T-cell (primary cell): ENCODE results near the gene TXN2. TPM values are rescaled to one million over a fixed set of nuclear protein-coding genes. Genes with fewer than 3 reads are reported as not detected.
A peak's percentile ranks its signal among the peaks of the same experiment; 100 is the strongest.

Experiments
- ATAC-seq, 4 experiments: fragments of 200-7000 bp in 3 of 4; fragments of 150-1000 bp in 1 of 4; cut with Tn5 transposase; replicated peaks in 1 of 4; 1 replicate in 3 of 4; 2 replicates in 1 of 4; pipeline ENCODE4 v1.10.0; 2021; ENCODE audit warnings: moderate library complexity in 3 of 4, mild to moderate bottlenecking in 2 of 4, moderate number of reproducible peaks in 1 of 4
- CTCF ChIA-PET, 2 donors: fragments of 300-600 bp; sonication (Branson Sonifier 250); formaldehyde crosslinking; loops; one replicate each; lab custom pipeline; 2022; ENCODE audit warnings: antibody characterized with exemption in 2 of 2; lab: Charles Lee
- POLR2A ChIA-PET, 2 donors: fragments of 300-600 bp; sonication (Branson Sonifier 250); formaldehyde crosslinking; loops; one replicate each; lab custom pipeline; 2022; ENCODE audit warnings: antibody characterized with exemption in 2 of 2; lab: Charles Lee
- DNase-seq, 35 experiments: peaks; one replicate each; pipeline versions ENCODE4 v3.0.0 to v3.0.0-alpha.2; 2013 to 2023
- H3K27ac ChIP-seq: one replicate; pipeline ENCODE4 v1.5.1; 2013; ENCODE audit warnings: low read length
- H3K27me3 ChIP-seq, 2 experiments: replicated peaks in 1 of 2; 1 replicate in 1 of 2; 2 replicates in 1 of 2; pipeline versions ENCODE4 v1.6.1 to v1.7.0; 2013; ENCODE audit warnings: low read length in 1 of 2, mixed read lengths in 1 of 2; ENCODE audit not compliant: control insufficient read depth in 2 of 2, insufficient read depth in 2 of 2; ENCODE audit errors: extremely low read depth in 1 of 2
- H3K36me3 ChIP-seq, 2 donors: 1 replicate in 1 of 2; 2 replicates in 1 of 2; pipeline versions ENCODE4 v1.6.1 to v1.7.0; 2013; ENCODE audit warnings: low read length in 1 of 2; ENCODE audit not compliant: control insufficient read depth in 2 of 2, insufficient read depth in 1 of 2; ENCODE audit errors: extremely low read depth in 1 of 2
- H3K4me1 ChIP-seq, 2 experiments: 1 replicate in 1 of 2; 2 replicates in 1 of 2; pipeline versions ENCODE4 v1.6.1 to v1.7.0; 2013; ENCODE audit warnings: low read length in 2 of 2, mixed read lengths in 1 of 2; ENCODE audit not compliant: insufficient read depth in 2 of 2, control insufficient read depth in 1 of 2; ENCODE audit errors: extremely low read depth in 1 of 2
- H3K4me3 ChIP-seq, 2 donors: 1 replicate in 1 of 2; 2 replicates in 1 of 2; pipeline versions ENCODE4 v1.5.1 to v1.7.0; 2013; ENCODE audit warnings: mild to moderate bottlenecking in 2 of 2, low read length in 1 of 2, moderate library complexity in 1 of 2; ENCODE audit not compliant: control insufficient read depth in 1 of 2; ENCODE audit errors: extremely low read depth in 1 of 2
- H3K9me3 ChIP-seq: 2 replicates; pipeline ENCODE4 v1.7.0; 2013
- H3K27ac Mint-ChIP-seq, 2 donors: one replicate each; pipeline ENCODE4 v1.8.0; 2020 to 2021; ENCODE audit warnings: mild to moderate bottlenecking in 2 of 2, mixed read lengths in 2 of 2
- H3K27me3 Mint-ChIP-seq, 2 donors: one replicate each; pipeline ENCODE4 v1.8.0; 2021 to 2022; ENCODE audit warnings: mixed read lengths in 2 of 2
- H3K36me3 Mint-ChIP-seq: one replicate; pipeline ENCODE4 v1.8.0; 2021; ENCODE audit warnings: mixed read lengths
- H3K4me1 Mint-ChIP-seq, 3 donors: one replicate each; pipeline ENCODE4 v1.8.0; 2020 to 2022; ENCODE audit warnings: mixed read lengths in 3 of 3, mild to moderate bottlenecking in 1 of 3
- H3K4me3 Mint-ChIP-seq, 3 donors: one replicate each; pipeline ENCODE4 v1.8.0; 2020 to 2022; ENCODE audit warnings: mild to moderate bottlenecking in 3 of 3, mixed read lengths in 3 of 3, moderate library complexity in 3 of 3
- H3K9me3 Mint-ChIP-seq, 3 donors: one replicate each; pipeline ENCODE4 v1.8.0; 2020 to 2022; ENCODE audit warnings: mixed read lengths in 3 of 3
- WGBS: methylation state at CpG from one replicate; pipeline ENCODE4 v1.1.5; 2013; ENCODE audit warnings: missing lambda C conversion rate; ENCODE audit not compliant: insufficient coverage; 5-methylcytosine and 5-hydroxymethylcytosine counted together
- total RNA-seq, 35 experiments: library from RNA in 6 of 35; stranded (reverse) in 6 of 35; fragments of 120-200 nt in 1 of 35; gene quantifications; one replicate each; pipeline versions ENCODE4 v1.2.1 to v1.2.4 and lab custom pipeline; 2013 to 2026

TXN2 gene
- total RNA-seq, 5 donors from 2014 or later (not counting 1 experiment from before 2014, with no cell fraction given): 36.9 to 47.6 (median 45.4) TPM

DNA sequence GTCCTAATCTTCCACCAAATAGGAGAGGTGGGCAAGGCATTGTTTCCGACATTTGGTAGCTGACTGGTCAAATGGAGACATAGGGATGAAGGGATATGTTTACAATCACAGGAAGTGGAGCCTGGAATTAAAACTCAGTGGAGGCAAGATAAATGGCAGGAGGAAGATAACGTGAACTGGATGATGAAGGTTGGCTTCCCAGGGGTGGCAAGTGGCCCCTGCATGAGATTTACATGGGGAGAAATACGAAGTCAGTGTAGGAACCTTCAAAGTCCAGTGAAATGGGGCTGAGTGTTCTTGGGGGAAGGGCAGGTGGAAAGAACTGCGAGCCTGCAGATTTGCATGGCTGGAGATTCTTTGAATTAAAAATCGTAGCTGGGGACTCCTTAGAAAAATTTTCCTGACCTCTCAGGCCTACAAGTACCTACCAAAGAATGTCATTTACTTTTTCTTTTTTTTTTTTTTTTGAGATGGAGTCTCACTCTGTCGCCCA, 26.1 kb upstream of the TXN2 start:
- H3K27me3 Mint-ChIP-seq: no peaks in the 10 kb centered on the region
- H3K36me3 ChIP-seq: peaks cover 14 to 19% of the 10 kb centered on the region in 2 donors
- H3K4me3 Mint-ChIP-seq: peak overlapping the region; percentile 66 to 70 (median 67)
- WGBS: 89% methylated on average over 3 of the region's 6 CpGs
- H3K4me1 Mint-ChIP-seq: peaks cover 12 to 14% (median 14%) of the 10 kb centered on the region in 3 donors
- no peaks in the 10 kb centered on the region for H3K9me3 Mint-ChIP-seq
- ATAC-seq (no peak), DNase-seq (no peak)
- peak overlapping the region; percentile 68 to 80 for H3K27ac Mint-ChIP-seq
- H3K4me1 ChIP-seq: peaks cover 7 to 16% of the 10 kb centered on the region in 2 experiments
- ChIA-PET POLR2A (interaction anchor here in 1 of 2 donors (0.5 kb wide), 1 partner anchor 14 kb away, joined by 7 read pairs; no protein-coding TSS in a partner anchor), CTCF (interaction anchor here in 1 of 2 donors (0.7 kb wide), 1 partner anchor 15 kb away, joined by 3 read pairs; no protein-coding TSS in a partner anchor)
- no peaks in the 10 kb centered on the region for H3K9me3 ChIP-seq
- peak overlapping the region in 1 of 2 donors; percentile 50 for H3K4me3 ChIP-seq
- peak overlapping the region; percentile 51 for H3K27ac ChIP-seq
- H3K27me3 ChIP-seq: no peaks in the 10 kb centered on the region
- peaks cover 19% of the 10 kb centered on the region for H3K36me3 Mint-ChIP-seq

DNA sequence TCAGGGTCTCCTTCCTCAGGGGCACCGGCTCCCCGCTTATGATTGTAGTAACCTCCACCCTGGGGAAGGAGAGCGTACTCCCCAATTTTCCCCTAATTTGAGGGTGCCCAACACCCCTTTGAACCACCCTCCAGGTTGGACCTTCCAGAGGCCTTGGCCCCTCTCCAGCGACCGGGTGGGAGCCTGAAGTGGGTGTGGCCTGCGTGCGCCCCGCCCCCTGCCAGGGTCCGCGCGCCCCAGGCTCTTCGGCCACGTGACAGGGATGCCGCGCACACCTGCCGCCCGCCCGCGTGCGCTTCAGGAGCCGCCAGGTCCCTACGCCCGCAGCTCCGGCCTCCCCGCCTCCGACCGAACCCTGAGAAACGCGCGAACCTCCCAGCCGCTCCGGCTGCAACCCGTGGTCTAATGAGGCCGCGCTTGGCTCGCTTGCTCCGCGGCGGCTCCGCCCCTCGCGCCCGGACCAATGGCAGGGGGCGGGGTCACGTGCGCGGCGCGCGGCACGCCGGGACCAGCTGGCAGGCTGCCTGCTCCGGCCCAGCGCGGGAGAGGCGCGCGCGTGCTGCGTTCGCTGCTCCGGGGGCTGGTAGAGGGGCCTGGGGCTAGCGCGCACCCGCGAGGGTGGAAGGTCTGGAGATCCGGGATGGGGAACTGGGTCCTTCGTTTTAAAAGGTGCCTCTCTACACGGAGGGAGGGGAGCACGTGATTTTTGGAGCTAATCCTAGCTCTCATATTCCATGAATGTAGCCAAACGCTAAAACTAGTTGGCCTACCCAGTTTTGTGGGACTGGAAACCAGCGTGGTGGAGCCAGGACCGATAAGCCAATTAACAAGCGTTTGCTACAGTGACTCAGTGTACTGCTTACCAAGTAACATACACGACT, 25.4 kb upstream of the TXN2 start, which contains the start of gene FOXRED2:
FOXRED2 (minus strand) TSS at position 404 of the 881 bp plus-strand sequence. CDS start 618 bp downstream, outside the sequence.
- no peaks in the 10 kb centered on the region for H3K9me3 Mint-ChIP-seq

GRCh38 chr22:36505998-36506635, 24.7 kb upstream of the TXN2 start:
- H3K27ac Mint-ChIP-seq: no peak overlapping the region
- CTCF ChIA-PET: no interaction called here
- Histone ChIP-seq H3K4me1 (peaks cover 7 to 16% of the 10 kb centered on the region in 2 experiments), H3K27me3 (no peaks in the 10 kb centered on the region), H3K27ac (peak overlapping the region; percentile 47), H3K4me3 (peak overlapping the region; percentile 35 to 50), H3K36me3 (peaks cover 6 to 17% of the 10 kb centered on the region in 2 donors), H3K9me3 (no peaks in the 10 kb centered on the region)
- POLR2A ChIA-PET: interaction anchor here in 1 of 2 donors (1.0 kb wide), 1 partner anchor 23 kb away, joined by 4 read pairs; no protein-coding TSS in a partner anchor
- DNase-seq: no peak
- H3K9me3 Mint-ChIP-seq: no peaks in the 10 kb centered on the region
- peak overlapping the region; percentile 60 to 66 (median 63) for H3K4me3 Mint-ChIP-seq
- no peak for ATAC-seq
- peaks cover 8 to 11% (median 10%) of the 10 kb centered on the region in 3 donors for H3K4me1 Mint-ChIP-seq
- peaks cover 7% of the 10 kb centered on the region for H3K36me3 Mint-ChIP-seq
- no peaks in the 10 kb centered on the region for H3K27me3 Mint-ChIP-seq
- 95% methylated on average over 60 of the region's 60 CpGs for WGBS

More for the DNA sequence above, 25.4 kb upstream of the TXN2 start, which contains the start of gene FOXRED2:
- peak within 1 kb of the TSS; percentile 66 to 74 (median 67) for H3K4me3 Mint-ChIP-seq
- Histone ChIP-seq H3K4me3 (peak within 1 kb of the TSS; percentile 35 to 50), H3K9me3 (no peaks in the 10 kb centered on the region), H3K36me3 (peaks cover 12 to 18% of the 10 kb centered on the region in 2 donors), H3K27me3 (no peaks in the 10 kb centered on the region), H3K27ac (peak within 1 kb of the TSS; percentile 51), H3K4me1 (peaks cover 7 to 16% of the 10 kb centered on the region in 2 experiments)
- no peaks in the 10 kb centered on the region for H3K27me3 Mint-ChIP-seq
- H3K4me1 Mint-ChIP-seq: peaks cover 12 to 14% (median 14%) of the 10 kb centered on the region in 3 donors
- ChIA-PET POLR2A (interaction anchor here in 1 of 2 donors (1.0 kb wide), 1 partner anchor 23 kb away, joined by 4 read pairs; no protein-coding TSS in a partner anchor), CTCF (no interaction called here)
- peak; percentile 75 to 95 (median 84) for DNase-seq
- peak within 1 kb of the TSS; percentile 68 to 80 for H3K27ac Mint-ChIP-seq
- H3K36me3 Mint-ChIP-seq: peaks cover 13% of the 10 kb centered on the region
- ATAC-seq: peak; percentile 95 to 98 (median 97)
- WGBS: 2% methylated on average over 62 of the region's 75 CpGs

DNA sequence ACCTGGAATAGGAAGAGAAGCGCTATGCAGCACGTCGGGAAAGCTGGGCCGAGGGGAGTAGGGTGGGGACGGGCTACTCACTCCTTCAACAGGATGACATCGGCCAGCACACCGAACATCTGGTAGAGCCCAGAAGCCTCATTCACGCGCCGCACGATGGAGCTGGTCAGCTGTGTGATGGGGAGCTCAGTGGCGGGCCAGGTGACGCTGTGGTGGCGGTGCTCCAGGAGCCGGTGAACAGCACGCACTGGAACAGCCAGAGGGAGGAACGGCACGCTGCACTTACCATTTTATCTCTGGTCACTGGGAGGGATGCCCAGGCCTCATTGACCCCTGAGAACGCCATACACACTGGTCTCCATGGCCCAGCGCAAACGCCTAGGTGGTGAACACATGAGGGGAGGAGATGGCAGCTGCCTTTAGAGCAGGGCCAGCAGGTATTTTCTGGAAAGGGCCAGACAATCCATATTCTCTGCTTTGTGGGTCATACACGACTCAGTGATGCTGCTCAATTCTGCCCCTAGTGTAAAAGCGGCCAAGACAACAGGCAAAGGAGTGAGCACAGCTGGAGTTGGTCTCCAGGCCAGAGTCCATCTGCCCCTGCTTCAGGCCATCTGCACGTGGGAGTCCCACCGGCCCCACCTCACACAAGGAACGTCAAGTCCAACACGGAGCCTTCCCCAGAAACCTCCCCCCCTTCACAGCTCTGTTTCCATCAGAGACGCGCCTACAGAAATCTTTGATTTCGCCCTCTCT, 16.6 kb upstream of the TXN2 start:
- no peaks in the 10 kb centered on the region for H3K27me3 ChIP-seq
- H3K4me1 Mint-ChIP-seq: peaks cover 0 to 6% (median 6%) of the 10 kb centered on the region in 3 donors
- H3K4me3 Mint-ChIP-seq: no peak overlapping the region
- CTCF ChIA-PET: no interaction called here
- H3K36me3 ChIP-seq: peaks cover 0 to 15% of the 10 kb centered on the region in 2 donors
- POLR2A ChIA-PET: no interaction called here
- H3K36me3 Mint-ChIP-seq: peaks cover 12% of the 10 kb centered on the region
- H3K27ac ChIP-seq: no peak overlapping the region
- no peaks in the 10 kb centered on the region for H3K27me3 Mint-ChIP-seq
- H3K27ac Mint-ChIP-seq: no peak overlapping the region
- no peak for DNase-seq
- no peak for ATAC-seq
- 96% methylated on average over 18 of the region's 30 CpGs for WGBS
- peaks cover 2 to 5% of the 10 kb centered on the region in 2 experiments for H3K4me1 ChIP-seq
- H3K9me3 Mint-ChIP-seq: no peaks in the 10 kb centered on the region
- no peaks in the 10 kb centered on the region for H3K9me3 ChIP-seq
- H3K4me3 ChIP-seq: no peak overlapping the region

DNA sequence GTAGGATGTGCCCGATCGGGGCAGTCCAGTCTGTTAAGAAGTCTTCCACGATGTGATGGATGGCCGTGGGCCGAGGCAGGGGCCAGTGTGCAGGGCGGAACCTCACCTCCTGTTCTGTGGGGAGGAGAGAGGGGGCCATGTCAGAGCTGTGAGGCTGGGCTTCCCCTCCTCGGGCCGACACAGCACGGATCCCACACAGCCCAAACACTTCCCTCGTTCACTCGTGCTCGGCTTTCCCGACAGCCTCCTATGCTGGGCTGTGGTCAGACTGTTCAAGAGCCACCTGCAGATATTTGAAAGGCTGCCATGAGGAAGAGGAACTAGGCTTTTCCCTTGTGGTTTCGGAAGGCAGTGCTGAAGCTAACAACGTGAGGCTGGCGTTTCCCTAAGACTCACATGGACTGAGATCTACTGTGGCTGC, 12.3 kb upstream of the TXN2 start:
- ATAC-seq (peak in 2 of 4 experiments; percentile 47 to 82), DNase-seq (peak in 2 of 35 experiments; percentile 3 to 37)
- Histone ChIP-seq H3K27me3 (no peaks in the 10 kb centered on the region), H3K9me3 (no peaks in the 10 kb centered on the region), H3K36me3 (peaks cover 0 to 16% of the 10 kb centered on the region in 2 donors), H3K4me3 (no peak overlapping the region), H3K4me1 (peaks cover 2 to 5% of the 10 kb centered on the region in 2 experiments), H3K27ac (no peak overlapping the region)
- H3K4me3 Mint-ChIP-seq: peak overlapping the region in 1 of 3 donors; percentile 34
- POLR2A ChIA-PET: no interaction called here
- no peaks in the 10 kb centered on the region for H3K9me3 Mint-ChIP-seq
- CTCF ChIA-PET: no interaction called here
- 34% methylated on average over 10 of the region's 16 CpGs for WGBS
- no peaks in the 10 kb centered on the region for H3K27me3 Mint-ChIP-seq
- H3K4me1 Mint-ChIP-seq: peaks cover 0 to 9% (median 6%) of the 10 kb centered on the region in 3 donors
- peaks cover 12% of the 10 kb centered on the region for H3K36me3 Mint-ChIP-seq
- no peak overlapping the region for H3K27ac Mint-ChIP-seq
